ENCODE results near the gene ZC2HC1C. TPM values are rescaled to one million over a fixed set of nuclear protein-coding genes. Genes with fewer than 3 reads are reported as not detected.

ZC2HC1C gene
- total and polyA plus RNA-seq, 2 donors (not counting 1 experiment from before 2014, with no cell fraction given) = 0.21 to 0.59 TPM

GRCh38 chr14:75121552-75121951 is 52.1 kb downstream of the ZC2HC1C start:
- H4K20me1 ChIP-seq (ENCODE audit: control insufficient read depth, insufficient read depth, low read length, poor library complexity, severe bottlenecking) = no peaks in the 10 kb centered on the region
- 98% methylated on average over 5 of the region's 7 CpGs for WGBS (ENCODE audit: insufficient coverage)
- no peak for DNase-seq

More at GRCh38 chr14:75121552-75121951, 52.1 kb downstream of the ZC2HC1C start:
- peaks cover 22% of the 10 kb centered on the region for H3K4me1 Mint-ChIP-seq
- ChIA-PET CTCF (interaction anchor here (10.9 kb wide), 1 partner anchor 180 kb away, joined by 321 read pairs; no protein-coding TSS in a partner anchor), POLR2A (no interaction called here)
- intact Hi-C loops (cut with micrococcal nuclease) = loop anchor here (10.0 kb wide), 1 partner anchor 57 kb away; the partner anchor contains the start of genes ACYP1 and ZC2HC1C
- Histone ChIP-seq H3K9ac (ENCODE audit: low read length) (no peak overlapping the region), H3K36me3 (replicated peaks in 1 of 2; ENCODE audit: control extremely low read depth in 1 of 2, control insufficient read depth in 1 of 2, extremely low read depth in 1 of 2, insufficient read depth in 2 of 2, low read length in 1 of 2) (peaks cover 8 to 39% of the 10 kb centered on the region in 2 experiments), H3K4me2 (replicated peaks; ENCODE audit: low read depth, low read length, poor library complexity, severe bottlenecking) (no peak overlapping the region), H3K27ac (ENCODE audit: low read length in 2 of 2) (no peak overlapping the region), H3K9me3 (ENCODE audit: control extremely low read depth in 1 of 3, control insufficient read depth in 2 of 3, insufficient read depth in 1 of 3, low read length in 2 of 3) (no peaks in the 10 kb centered on the region), H2AFZ (ENCODE audit: insufficient read depth, low read depth, low read length, poor library complexity, severe bottlenecking) (no peak overlapping the region), H3K4me3 (ENCODE audit: control extremely low read depth in 1 of 5, extremely low read depth in 1 of 5, insufficient read depth in 1 of 5, low read depth in 2 of 5, low read length in 4 of 5) (no peak overlapping the region), H3K27me3 (replicated peaks in 1 of 4; ENCODE audit: control extremely low read depth in 1 of 4, control insufficient read depth in 3 of 4, insufficient read depth in 4 of 4, low read length in 3 of 4) (no peaks in the 10 kb centered on the region), H3K4me1 (ENCODE audit: control insufficient read depth in 2 of 2, insufficient read depth in 2 of 2, low read length in 2 of 2) (peaks cover 12 to 13% of the 10 kb centered on the region in 2 donors), H3K79me2 (ENCODE audit: control insufficient read depth, insufficient read depth, low read length) (peaks cover 46% of the 10 kb centered on the region)
- no peak for ATAC-seq (ENCODE audit: low read depth)
- no peaks in the 10 kb centered on the region for H3K27me3 Mint-ChIP-seq
- no peak overlapping the region for H3K27ac Mint-ChIP-seq
- no peak overlapping the region for H3K4me3 Mint-ChIP-seq
- TF ChIP-seq EZH2 (IDR thresholded peaks at IDR 0.05; ENCODE audit: borderline replicate concordance, insufficient read depth, low read depth, low read length, poor library complexity, severe bottlenecking) (no peak), CTCF (IDR thresholded peaks at IDR 0.05) (no peak)
- no peaks in the 10 kb centered on the region for H3K9me3 Mint-ChIP-seq (ENCODE audit: insufficient read depth)
